Inflammatory macrophage treated with lipopolysaccharide for 1 hour (primary cell): ENCODE results near the gene FAM107B.

ENCODE experiments used
- DNase-seq, 2 donors: peaks; one replicate each; pipeline ENCODE4 v3.0.0-alpha.2; 2020 to 2022

Gene FAM107B

DNA sequence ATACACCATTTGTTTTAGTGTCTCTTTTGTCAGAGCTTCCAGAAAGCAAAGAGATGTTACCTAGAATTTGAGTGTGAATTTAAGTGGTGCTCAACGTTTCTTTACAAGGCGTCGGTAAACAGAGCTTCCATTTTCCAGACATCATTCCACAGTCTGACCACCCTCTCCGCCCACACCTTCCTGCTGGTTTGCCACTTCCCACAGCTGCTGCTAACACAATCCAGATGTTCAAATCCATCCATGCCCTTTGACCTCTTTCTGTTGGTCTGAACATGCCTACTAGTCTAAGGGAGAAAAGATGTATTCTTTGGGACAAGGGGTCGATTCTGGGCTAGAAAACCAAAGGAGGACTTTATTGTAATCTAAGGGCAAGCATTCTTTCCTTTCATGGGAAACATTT lies 86.1 kb downstream of the FAM107B start:
- peak; percentile 12 to 41 for DNase-seq

DNA sequence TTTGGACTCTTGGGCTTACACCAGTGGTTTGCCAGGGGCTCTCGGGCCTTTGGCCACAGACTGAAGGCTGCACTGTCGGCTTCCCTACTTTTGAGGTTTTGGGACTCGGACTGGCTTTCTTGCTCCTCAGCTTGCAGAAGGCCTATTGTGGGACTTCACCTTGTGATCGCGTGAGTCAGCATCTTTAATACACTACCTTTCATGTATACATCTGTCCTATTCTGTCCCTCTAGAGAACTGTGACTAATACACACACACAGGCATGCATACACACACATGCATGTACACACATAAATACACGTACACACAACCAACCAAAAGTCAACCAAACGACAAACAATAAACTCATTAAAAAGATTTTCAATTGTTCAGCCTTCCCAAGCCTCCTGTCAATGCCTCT lies 86.5 kb downstream of the FAM107B start:
- DNase-seq, result peak in 1 of 2 donors; percentile 10

- no peak for DNase-seq
Measured at GRCh38 chr10:14687340-14687739, 87.4 kb downstream of the FAM107B start.

DNA sequence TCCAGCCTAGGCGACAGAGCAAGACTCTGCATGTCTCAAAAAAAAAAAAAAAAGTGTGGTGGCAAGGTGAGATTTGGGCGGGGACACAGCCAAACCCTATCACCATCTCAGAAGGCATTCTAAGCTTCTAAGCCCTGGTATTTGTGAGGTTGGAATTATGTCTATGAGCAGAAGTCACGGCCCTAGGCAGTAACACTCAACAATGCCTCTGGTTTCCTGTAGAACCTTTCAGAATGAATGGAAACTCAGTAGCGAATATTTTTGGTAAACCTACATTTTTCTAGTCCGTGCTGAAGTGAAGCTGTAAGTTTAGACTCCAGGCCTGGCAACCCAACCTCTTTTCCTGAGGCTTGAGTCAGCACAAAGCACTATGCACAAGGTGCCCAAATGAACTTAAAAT lies 88.3 kb downstream of the FAM107B start:
- DNase-seq, result no peak

- no peak for DNase-seq
Measured at GRCh38 chr10:14684354-14684753, 90.3 kb downstream of the FAM107B start.

DNA sequence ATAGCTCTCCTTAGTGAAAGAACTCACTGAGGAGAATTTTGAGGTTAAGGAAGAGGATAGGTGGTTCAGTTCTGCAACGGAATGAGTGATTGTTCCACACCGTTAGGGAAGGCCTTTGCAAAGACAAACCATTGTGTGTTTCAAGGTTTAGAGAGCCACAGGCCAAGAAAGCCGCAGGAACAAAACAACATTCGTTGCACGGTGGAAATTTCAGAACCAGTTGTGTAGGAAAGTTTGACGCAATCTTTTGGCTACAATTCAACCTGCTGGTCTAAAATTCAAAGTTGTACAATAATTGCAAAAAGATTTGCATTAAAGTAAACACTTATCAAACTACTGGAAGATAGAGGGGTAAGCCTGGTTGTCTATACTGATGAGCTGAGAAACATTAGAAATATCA lies 91.4 kb downstream of the FAM107B start:
- no peak for DNase-seq

DNA sequence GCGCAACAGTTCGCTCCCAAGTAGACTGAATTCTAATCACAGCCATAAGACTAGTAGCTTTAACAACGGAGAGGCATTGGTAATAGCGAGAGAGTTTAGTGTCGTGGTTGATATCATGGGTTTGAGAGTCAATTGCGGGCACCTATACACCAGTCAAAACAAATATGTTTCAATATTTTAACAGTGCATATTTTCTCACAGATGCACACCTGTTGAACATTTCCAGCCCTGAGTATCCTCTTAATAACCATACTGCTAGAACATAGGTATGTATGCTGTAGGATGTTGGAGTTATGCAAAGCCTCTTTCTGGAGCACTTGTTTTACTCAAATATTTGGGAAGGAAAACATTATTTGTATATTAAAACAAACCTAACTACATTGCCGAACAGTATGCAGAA lies 92.9 kb downstream of the FAM107B start:
- DNase-seq, result no peak

DNA sequence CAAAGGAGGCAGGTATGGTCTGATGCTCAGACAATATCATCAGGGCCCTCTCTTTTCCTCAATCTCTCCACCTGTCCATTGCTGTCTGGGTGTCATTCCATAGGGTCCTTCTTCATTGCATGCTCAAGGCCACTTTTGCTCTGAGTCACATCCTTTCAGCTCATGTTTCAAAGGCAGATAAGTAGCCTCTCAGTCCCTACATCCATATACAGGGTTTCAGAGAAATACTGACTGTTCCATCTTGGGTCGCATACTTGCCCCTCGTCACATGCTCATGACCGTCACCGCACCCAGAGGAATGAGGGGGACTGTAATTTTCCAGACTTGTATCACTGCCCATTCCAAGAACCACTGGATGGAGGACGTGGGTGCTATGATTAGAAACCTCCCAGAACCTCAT lies 93.4 kb downstream of the FAM107B start:
- no peak for DNase-seq

DNA sequence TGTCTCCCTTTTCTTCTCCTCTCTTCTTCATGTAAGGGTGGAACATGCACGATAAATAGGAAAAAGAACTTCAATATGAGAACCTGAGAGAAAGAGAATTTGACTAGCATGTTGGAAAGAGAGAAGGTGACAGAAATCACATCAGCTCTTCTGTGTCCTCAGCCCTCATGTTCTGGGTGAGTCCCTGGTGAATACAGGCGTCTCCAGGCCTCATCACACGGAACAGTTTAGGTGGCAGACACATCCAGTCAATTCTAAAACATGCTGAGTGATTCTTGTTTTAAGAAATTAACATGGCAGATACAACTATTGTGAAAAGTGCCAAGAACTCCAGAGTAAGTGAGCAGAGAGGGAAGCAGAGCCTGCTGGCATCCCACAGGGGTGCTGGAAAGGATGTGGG lies 96.1 kb downstream of the FAM107B start:
- no peak for DNase-seq

GRCh38 chr10:14676732-14677131 lies 98.0 kb downstream of the FAM107B start:
- no peak for DNase-seq

DNA sequence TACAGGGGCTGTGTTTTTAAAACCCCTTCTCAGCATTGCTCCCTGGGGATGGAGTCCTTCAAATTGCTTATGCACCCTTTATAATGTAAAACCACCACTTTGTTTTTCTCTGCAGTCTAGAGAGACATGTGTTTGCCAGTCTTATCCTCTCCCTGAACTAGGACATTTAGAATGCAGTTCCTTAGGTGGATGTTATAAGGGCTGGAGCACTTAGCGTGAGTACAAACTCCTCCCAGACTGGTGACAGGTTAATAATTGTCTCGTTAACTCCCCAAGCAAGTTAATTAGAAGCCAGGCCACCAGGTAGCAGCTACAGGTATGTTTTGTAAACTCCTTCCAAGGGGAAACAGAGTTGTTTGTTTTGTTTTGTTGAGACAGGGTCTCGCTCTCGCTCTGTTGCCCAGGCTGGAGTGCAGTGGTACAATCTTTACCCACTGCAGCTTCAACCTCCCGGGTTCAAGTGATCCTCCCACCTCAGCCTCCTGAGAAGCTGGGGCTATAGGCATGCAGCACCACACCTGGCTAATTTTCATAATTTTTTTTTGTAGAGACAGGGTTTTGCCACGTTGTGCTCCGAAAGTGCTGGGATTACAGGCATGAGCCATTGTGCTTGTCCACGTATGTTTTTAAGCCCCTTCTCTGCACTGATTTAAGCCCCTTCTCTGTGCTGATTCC lies 100.2 kb downstream of the FAM107B start:
- DNase-seq, result no peak

DNA sequence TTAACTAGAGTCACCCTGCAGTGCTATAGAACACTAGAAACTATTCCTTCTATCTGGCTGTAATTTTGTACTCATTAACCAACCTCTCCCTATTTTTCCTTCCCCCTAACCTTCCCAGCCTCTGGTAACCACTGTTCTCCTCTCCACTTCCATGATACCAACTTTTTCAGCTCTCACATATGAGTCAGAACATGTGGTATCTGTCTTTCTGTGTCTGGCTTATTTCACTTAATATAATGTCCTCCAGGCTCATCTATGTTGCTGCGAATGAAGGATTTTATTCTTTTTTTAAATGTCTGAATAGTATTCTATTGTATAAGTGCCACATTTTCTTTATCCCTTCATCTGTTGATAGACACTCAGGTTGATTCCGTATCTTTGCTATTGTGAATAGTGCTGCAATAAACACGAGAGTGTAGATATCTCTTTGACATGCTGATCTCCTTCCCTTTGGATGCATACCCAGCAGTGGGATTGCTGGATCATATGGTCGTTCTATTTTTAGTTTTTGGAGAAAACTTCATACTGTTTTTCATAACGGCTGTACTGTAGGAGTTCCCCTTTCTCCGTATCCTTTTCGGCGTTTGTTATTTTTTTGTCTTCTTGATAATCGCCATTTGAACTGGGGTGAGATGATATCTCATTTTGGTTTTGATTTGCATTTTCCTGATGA lies 101.4 kb downstream of the FAM107B start:
- no peak for DNase-seq

DNA sequence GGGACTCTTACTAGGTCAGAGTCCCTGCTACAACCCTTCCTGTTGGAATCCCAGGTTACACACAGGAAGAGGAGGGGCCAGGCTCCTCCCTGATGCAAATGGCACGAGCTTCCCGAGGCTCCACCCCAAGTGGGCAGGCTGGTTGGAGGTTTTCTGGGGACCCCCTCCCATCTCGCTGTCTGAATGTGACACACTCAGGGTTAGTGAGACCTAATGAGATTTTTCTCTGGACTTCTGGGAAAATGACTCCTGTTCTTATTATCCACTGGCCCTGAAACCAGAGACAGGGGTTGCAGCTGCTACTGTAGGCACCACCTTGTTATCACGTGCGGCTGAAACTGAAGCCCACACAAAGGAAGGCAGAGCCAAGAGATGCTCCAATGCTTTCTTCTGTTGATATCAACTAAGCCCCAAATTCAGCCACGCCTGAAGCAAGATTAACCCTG lies 103.3 kb downstream of the FAM107B start:
- no peak for DNase-seq

DNA sequence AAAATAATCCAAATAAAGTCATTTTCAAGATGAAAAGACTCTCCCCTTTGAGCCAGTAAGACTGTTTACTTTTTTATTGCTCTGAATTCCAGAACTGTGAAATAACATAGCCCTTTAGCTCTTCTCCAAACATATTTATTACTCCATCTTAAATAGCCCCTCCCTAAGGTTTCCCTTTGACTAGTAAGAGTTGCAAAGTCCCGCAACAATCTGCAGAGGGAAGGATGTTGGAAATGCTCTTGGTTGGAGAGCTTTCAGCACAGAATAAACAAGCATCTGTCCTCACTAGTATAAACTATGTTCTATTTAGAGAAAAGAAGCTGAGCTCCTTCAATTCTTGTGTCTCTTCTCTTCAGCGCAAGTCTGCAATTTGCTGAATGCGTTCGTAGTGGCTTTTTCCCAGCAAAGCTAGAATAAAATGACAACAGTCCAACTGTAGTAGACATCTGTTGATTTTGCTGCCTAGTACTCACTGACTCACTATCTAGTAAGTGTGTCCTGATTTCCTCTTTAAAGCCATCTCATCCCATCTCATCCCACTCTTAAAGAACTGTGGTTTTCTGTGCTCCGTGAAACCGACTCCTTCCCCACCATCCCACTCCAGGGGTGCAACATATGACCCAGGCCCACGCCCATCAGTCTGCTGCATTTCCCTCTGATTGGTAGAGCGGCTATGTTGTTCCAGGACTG lies 104.0 kb downstream of the FAM107B start:
- DNase-seq, result peak; percentile 12 to 54

DNA sequence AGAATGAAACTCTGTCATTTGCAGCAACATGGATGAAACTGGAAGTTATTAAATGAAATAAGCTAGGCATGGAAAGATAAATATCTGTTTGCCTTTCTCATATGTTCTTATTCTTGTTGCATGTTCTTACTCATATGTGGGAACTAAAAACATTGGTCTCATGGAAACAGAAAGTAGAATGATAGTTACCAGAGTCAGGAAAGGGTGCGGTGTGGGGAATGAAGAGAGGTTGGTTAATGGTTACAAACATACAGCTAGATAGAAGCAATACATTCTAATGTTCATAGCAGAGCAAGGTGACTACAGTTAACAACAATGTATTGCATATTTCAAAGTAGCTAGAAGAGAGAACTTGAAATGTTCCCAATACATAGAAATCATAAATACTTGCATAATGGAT lies 105.1 kb downstream of the FAM107B start:
- DNase-seq, result no peak

DNA sequence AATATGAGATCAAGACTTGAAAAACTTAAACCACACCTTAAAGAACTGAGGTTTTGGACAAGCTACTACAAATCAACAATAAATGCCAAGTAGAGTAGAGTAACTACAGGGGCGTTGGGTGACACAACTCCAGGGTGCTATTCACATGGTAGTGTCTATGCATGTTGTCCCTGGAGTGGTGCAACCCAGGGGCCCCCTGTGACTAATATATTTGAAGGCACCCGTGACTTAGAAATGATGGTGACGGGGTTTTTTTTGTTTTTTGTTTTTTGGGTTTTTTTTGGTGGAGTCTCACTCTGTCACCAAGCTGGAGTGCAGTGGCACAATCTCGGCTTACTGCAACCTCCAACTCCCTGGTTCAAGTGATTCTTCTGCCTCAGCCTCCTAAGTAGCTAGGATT lies 106.9 kb downstream of the FAM107B start:
- peak in 1 of 2 donors; percentile 69 for DNase-seq

DNA sequence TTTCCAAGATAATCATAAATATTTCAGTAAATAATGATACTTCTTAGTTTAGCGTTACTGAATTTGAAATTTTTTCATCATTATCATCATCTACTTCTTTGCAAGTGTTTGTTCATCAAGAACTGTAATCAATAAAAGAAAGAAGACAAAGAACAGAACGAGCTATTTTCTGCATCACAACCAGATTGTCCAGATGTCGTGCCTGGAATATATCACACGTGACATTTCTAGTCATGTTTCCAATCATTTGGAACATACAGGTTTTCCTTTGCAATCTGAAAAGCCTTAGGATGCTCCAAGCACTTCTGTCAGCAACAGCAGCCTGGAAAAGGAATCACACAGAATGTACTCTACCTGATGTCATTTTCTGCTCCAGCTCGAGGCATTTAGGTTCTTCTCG lies 107.4 kb downstream of the FAM107B start:
- no peak for DNase-seq

DNA sequence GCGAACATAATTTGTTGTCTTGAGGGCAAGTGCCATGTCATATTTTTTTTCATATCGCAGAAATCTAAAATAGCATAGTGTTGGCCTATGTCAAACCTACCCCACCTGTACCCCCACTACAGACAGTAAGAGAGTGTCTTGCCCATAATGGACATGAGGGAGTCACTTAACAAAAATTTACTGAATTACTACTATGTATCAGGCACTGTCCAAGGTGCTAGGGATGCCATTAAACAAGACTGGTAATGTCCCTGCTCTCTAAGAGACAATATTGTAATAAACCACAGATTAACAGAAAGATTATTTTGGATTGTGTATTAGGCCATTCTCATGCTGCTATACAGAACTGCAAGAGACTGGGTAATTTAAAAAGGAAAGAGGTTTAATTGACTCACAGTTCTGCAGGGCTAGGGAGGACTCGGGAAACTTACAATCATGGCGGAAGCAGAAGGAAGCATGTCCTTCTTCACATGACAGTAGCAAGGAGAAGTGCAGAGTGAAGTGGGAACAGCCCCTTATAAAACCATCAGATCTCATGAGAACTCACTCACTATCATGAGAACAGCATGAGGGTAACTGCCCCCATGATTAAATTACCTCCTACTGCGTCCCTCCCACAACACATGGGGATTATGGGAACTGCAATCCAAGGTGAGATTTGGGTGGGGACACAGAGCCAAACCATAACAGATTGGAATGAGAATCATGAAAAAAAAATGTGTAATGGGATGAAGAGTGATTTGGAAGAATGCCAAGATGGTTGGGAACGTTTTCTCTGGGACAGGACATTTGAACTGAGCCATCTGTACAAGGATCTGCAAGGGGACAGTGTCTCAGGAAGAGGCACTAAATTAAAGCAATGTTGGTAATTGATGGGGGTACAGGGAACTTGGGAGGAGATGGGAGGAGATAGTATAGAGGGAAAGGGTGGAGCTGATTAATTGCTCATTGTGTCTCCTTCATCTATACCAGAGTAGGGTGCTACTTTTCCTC lies 108.5 kb downstream of the FAM107B start:
- DNase-seq, result no peak

DNA sequence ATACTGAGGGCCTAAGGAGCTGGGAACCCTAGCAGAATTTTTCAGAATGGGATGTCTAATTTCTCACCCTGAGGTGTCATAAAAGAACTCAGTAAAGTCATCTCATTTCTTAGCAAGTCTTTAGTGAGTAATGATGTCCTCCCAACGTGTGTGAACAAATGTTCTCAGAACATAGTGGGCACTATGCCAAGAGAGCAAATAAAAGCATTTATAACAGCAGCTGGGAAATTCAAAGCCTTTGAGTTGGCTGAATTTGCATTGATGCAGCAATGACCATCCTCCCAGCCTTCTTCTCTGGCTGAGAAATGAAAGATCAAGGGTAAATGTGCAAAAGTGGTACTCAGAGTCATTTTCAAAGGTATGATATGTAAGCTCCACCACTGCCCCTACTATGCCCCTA lies 109.4 kb downstream of the FAM107B start:
- no peak for DNase-seq

DNA sequence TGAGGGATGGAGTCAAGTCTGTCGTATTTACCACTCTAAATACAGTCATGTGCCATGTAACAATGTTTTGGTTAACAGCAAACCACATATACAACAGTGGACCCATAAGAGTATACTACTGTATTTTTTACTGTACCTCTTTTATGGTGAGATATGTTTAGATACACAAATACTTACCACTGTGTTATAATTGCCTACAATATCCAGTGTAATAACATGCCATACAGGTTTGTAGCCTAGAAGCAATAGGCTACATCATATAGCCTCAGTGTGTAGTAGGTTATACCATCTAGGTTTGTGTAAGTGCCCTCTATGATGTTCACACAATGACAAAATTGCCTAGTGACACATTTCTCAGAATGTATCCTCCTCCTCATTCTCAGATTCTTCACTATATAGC lies 110.4 kb downstream of the FAM107B start:
- DNase-seq, result no peak

- DNase-seq, result no peak
Measured at GRCh38 chr10:14661818-14662217, 112.9 kb downstream of the FAM107B start.

GRCh38 chr10:14660831-14661230 lies 113.9 kb downstream of the FAM107B start:
- DNase-seq, result peak in 1 of 2 donors; percentile 52
